HepG2 (cell line): ENCODE measurements around the gene KIF5B.

Experiments
- ATF7 ChIP-seq, 2 experiments: fragments of 450-650 bp in 1 of 2; sonication (generic) in 1 of 2; formaldehyde crosslinking in 1 of 2; IDR thresholded peaks; 2 replicates each; pipeline versions ENCODE4 v1.4.0 to v1.6.1; 2016 to 2020; ENCODE audit warnings: antibody characterized with exemption in 1 of 2, mild to moderate bottlenecking in 1 of 2, missing genetic modification reagents in 1 of 2
- CEBPB ChIP-seq: IDR thresholded peaks from 2 replicates; pipeline ENCODE4 v1.6.1; 2011; ENCODE audit warnings: low read depth, low read length, improper control_type of control experiment, borderline replicate concordance
- HDAC2 ChIP-seq: sonication (generic); formaldehyde crosslinking; IDR thresholded peaks from 2 replicates; pipeline ENCODE4 v1.4.0; 2020; ENCODE audit warnings: missing genetic modification reagents
- HOXA7 ChIP-seq: sonication (generic); formaldehyde crosslinking; IDR thresholded peaks from 2 replicates; pipeline ENCODE4 v1.8.1; 2022; ENCODE audit warnings: mild to moderate bottlenecking, missing genetic modification reagents, moderate library complexity
- NR2C2 ChIP-seq: sonication (generic); formaldehyde crosslinking; IDR thresholded peaks from 2 replicates; pipeline ENCODE4 v1.4.0; 2020; ENCODE audit warnings: missing genetic modification reagents, mild to moderate bottlenecking, moderate library complexity, borderline replicate concordance
- SOX6 ChIP-seq, 2 experiments: fragments of 450-650 bp in 1 of 2; sonication (generic) in 1 of 2; formaldehyde crosslinking in 1 of 2; IDR thresholded peaks; 2 replicates each; pipeline versions ENCODE4 v1.4.0 to v1.6.1; 2017 to 2020; ENCODE audit warnings: antibody characterized with exemption in 1 of 2, mild to moderate bottlenecking in 1 of 2, missing genetic modification reagents in 1 of 2
- YY1 ChIP-seq: IDR thresholded peaks from 2 replicates; pipeline ENCODE4 v1.6.1; 2011; ENCODE audit warnings: low read length, low read depth, moderate library complexity, mild to moderate bottlenecking; ENCODE audit not compliant: insufficient read depth, insufficient replicate concordance
- ZNF138 ChIP-seq: sonication (generic); formaldehyde crosslinking; IDR thresholded peaks from 2 replicates; pipeline ENCODE4 v1.5.0; 2020; ENCODE audit warnings: mild to moderate bottlenecking, low read depth, missing genetic modification reagents
- ZNF7 ChIP-seq: IDR thresholded peaks from 2 replicates; pipeline ENCODE4 v1.6.1; 2016; ENCODE audit warnings: missing biosample characterization, missing genetic modification reagents
- TF ChIP-seq, protein P1 (sequence below): IDR thresholded peaks from 2 replicates; pipeline ENCODE4 v1.6.1; 2016; ENCODE audit warnings: missing biosample characterization, missing genetic modification reagents, low read depth
- TF ChIP-seq, protein P2 (sequence below): sonication (generic); formaldehyde crosslinking; IDR thresholded peaks from 2 replicates; pipeline ENCODE4 v1.4.0; 2020; ENCODE audit warnings: missing genetic modification reagents
- TF ChIP-seq, protein P3 (sequence below), 2 experiments: sonication (generic) in 1 of 2; formaldehyde crosslinking in 1 of 2; IDR thresholded peaks; 2 replicates each; pipeline versions ENCODE4 v1.5.1 to v1.6.1; 2011 to 2020; ENCODE audit warnings: borderline replicate concordance in 1 of 2, low read depth in 1 of 2, low read length in 1 of 2, mild to moderate bottlenecking in 1 of 2, missing genetic modification reagents in 1 of 2, moderate library complexity in 1 of 2

DNA sequence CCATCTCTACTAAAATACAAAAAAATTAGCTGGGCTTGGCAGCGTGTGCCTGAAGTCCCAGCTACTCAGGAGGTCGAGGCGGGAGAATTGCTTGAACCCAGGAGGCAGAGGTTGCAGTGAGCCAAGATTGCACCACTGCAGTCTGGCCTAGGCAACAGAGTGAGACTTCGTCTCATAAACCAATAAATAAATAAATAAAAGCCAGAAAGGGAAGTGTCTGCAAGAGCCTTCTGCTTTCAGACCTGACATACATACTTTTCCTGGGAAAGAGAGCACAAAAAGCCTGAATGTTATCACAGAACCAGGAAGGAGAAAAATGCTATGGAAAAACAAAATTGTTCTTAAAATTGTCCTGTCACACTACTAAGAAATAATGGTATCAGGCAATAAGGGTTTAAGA, 4.1 kb upstream of the KIF5B start:
- TF ChIP-seq CEBPB (no peak), YY1 (no peak), SOX6 (IDR thresholded peaks at IDR 0.05) (no peak), SOX6 (CRISPR knock-in tag; IDR thresholded peaks at IDR 0.05) (no peak), ZNF7 (CRISPR knock-in tag) (no peak), HDAC2 (CRISPR knock-in tag) (no peak), ZNF138 (CRISPR knock-in tag) (no peak), ATF7 (IDR thresholded peaks at IDR 0.05) (no peak), ATF7 (CRISPR knock-in tag; IDR thresholded peaks at IDR 0.05) (no peak), HOXA7 (no peak), NR2C2 (CRISPR knock-in tag) (no peak)
- TF ChIP-seq, protein P1, sequence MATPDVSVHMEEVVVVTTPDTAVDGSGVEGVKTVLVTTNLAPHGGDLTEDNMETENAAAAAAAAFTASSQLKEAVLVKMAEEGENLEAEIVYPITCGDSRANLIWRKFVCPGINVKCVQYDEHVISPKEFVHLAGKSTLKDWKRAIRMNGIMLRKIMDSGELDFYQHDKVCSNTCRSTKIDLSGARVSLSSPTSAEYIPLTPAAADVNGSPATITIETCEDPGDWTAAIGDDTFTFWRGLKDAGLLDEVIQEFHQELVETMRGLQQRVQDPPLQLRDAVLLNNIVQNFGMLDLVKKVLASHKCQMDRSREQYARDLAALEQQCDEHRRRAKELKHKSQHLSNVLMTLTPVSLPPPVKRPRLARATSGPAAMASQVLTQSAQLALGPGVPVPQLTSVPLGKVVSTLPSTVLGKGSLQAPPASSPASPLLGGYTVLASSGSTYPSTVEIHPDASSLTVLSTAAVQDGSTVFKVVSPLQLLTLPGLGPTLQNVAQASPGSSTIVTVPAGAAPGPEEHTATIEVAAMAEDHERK: no peak
- TF ChIP-seq, protein P2, sequence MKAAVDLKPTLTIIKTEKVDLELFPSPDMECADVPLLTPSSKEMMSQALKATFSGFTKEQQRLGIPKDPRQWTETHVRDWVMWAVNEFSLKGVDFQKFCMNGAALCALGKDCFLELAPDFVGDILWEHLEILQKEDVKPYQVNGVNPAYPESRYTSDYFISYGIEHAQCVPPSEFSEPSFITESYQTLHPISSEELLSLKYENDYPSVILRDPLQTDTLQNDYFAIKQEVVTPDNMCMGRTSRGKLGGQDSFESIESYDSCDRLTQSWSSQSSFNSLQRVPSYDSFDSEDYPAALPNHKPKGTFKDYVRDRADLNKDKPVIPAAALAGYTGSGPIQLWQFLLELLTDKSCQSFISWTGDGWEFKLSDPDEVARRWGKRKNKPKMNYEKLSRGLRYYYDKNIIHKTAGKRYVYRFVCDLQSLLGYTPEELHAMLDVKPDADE (CRISPR knock-in tag): no peak
- TF ChIP-seq, protein P3, sequence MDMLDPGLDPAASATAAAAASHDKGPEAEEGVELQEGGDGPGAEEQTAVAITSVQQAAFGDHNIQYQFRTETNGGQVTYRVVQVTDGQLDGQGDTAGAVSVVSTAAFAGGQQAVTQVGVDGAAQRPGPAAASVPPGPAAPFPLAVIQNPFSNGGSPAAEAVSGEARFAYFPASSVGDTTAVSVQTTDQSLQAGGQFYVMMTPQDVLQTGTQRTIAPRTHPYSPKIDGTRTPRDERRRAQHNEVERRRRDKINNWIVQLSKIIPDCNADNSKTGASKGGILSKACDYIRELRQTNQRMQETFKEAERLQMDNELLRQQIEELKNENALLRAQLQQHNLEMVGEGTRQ (IDR thresholded peaks at IDR 0.05; ENCODE audit: low read depth, low read length): no peak
- TF ChIP-seq, protein P3 (CRISPR knock-in tag; IDR thresholded peaks at IDR 0.05; ENCODE audit: borderline replicate concordance): no peak
